DMS 273 (cell line): ENCODE data around the gene ZNF584.
A peak's percentile ranks its signal among the peaks of the same experiment; 100 is the strongest.
"Not testable (repeated sequence)": the region's sequence is repeated elsewhere in the genome, so short reads cannot be mapped to it uniquely, and the experiment has no call there.

ENCODE experiments used
- DNase-seq: peaks from one replicate; lab custom pipeline; 2025; ENCODE audit not compliant: unreplicated experiment; lab: John Stamatoyannopoulos, UW

ZNF584 gene

DNA sequence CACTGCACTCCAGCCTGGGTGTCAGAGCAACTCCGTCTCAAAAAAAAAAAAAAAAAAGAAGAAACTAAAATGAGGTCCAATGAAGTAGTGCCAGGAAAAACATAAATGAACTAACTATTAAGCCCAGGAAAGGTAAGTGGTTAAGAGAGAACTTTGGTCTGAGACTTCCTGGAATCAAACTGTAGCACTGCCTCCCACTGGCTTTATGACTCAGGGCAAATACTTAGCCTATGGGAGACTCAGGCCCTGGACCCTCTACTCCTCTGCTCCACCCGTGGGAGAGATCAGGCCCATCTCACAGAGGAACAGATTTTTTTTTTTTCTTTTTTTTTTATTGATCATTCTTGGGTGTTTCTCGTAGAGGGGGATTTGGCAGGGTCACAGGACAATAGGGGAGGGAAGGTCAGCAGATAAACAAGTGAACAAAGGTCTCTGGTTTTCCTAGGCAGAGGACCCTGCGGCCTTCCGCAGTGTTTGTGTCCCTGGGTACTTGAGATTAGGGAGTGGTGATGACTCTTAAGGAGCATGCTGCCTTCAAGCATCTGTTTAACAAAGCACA lies 4.5 kb upstream of the ZNF584 start:
- DNase-seq = not testable (repeated sequence)

GRCh38 chr19:58406818-58407657 lies 1.4 kb upstream of the ZNF584 start:
- peak; percentile 48 for DNase-seq

DNA sequence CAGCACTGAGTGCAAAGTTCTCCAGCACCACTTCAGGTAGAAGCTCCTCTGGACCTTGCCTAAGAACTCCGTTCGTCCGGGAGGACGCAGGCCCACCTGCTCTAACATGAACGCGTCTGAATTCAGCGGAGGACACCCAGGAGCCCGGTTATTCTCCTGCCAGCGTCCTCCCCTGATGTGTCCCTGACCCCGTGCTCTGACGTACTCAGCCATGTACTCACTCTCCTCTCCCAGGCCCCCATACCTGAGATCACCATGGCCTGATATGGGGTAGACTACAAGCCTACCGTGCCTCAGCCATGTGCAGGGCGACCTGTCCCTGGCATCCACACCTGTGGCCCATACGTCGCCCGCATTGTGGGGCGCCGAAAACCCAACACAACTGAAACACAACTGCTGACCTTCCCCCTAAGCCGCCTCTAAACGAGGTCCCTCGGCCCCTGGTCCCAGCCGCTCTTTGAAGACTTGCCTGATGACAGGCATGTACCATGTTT lies 744 bp upstream of the ZNF584 start:
- peak; percentile 57 for DNase-seq

GRCh38 chr19:58409010-58409790 lies 751 bp downstream of the ZNF584 start:
- peak; percentile 82 for DNase-seq

DNA sequence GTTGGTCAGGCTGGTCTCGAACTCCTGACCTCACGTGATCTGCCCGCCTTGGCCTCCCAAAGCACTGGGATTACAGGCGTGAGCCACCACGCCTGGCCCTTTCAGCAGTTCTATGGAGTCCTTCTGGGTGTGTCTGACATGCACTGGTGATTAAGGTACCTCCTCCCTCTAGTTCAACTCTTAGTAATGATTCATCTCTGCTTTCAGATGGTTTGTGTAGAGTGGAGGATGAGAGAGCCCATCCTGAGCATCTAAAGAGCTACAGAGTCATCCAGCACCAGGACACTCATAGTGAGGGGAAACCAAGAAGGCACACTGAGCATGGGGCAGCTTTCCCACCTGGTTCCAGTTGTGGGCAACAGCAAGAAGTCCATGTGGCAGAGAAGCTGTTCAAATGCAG lies 8.2 kb downstream of the ZNF584 start:
- no peak for DNase-seq

DNA sequence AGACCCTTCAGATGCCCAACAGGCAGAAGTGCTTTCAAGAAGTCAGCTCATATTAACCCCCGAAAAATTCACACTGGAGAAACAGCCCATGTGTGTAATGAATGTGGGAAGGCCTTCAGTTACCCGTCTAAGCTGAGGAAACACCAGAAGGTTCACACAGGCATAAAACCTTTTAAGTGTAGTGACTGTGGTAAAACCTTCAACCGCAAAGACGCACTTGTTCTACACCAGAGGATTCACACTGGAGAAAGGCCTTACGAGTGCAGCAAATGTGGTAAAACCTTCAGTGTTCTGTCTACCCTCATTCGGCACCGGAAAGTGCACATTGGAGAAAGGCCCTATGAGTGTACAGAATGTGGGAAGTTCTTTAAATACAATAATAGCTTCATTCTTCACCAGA lies 8.6 kb downstream of the ZNF584 start:
- no peak for DNase-seq

DNA sequence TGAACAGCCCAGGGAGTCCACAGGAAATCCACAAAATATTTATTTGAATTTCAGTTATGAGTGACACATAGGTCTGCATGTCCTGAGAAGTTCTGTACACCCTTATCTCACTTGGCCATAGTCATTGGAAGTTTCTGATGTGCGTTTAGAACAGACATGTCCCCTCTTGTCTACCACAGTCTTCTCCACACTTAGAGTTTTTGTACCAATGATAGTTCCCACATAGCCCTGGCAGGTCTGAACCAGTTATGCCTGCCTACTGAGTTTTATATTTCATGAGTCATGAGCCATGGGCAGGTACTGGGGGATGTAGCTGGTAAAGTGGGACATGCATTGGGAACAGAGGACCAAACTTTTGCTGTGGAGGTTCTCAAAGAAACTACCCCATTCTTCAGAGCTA lies 20.2 kb downstream of the ZNF584 start:
- DNase-seq = no peak

- no peak for DNase-seq
Measured at GRCh38 chr19:58429745-58430144, 21.3 kb downstream of the ZNF584 start.

- DNase-seq = no peak
Measured at GRCh38 chr19:58434217-58434616, 25.8 kb downstream of the ZNF584 start.

GRCh38 chr19:58439576-58440554 lies 31.4 kb downstream of the ZNF584 start, which contains the start of gene ZNF132:
ZNF132 (minus strand) TSS chr19:58440153; CDS start chr19:58439821, 332 bp downstream.
- peak; percentile 94 for DNase-seq

DNA sequence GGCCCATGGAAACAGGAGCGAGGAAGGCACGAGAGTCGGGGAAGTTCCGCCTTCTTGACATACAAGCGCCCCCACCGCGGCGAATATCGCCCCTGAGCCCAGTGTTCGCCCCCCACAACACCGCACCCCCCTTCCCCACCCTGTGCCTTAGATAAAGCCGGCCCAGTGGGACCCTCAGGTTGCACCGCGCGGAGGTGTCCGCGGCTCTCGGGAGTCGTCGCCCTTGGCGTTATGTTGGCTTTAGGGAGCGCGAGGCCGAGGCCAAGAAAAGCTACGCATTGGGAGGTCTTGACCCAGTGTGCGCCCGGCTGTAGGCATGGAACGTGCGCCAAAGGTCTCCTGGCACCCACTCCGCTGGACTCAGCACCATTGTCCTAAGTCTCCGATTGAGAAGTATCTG lies 32.1 kb downstream of the ZNF584 start:
- no peak for DNase-seq

GRCh38 chr19:58442986-58443385 lies 34.5 kb downstream of the ZNF584 start:
- DNase-seq = not testable (repeated sequence)

GRCh38 chr19:58448860-58449259 lies 40.4 kb downstream of the ZNF584 start:
- not testable (repeated sequence) for DNase-seq

DNA sequence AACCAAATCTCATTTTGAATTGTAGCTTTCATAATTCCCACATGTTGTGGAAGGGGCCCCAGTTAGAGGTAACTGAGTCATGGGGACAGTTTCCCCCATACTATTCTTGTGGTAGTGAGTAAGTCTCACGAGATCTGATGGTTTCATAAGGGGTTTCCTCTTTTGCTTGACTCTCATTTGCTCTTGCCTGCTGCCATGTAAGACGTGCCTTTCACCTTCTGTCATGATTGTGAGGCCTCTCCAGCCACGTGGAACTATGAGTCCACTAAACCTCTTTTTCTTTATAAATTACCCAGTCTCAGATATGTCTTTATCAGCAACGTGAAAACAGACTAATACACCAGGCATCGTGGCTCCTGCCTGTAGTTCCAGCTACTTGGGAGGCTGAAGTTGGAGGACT lies 41.5 kb downstream of the ZNF584 start:
- not testable (repeated sequence) for DNase-seq

DNA sequence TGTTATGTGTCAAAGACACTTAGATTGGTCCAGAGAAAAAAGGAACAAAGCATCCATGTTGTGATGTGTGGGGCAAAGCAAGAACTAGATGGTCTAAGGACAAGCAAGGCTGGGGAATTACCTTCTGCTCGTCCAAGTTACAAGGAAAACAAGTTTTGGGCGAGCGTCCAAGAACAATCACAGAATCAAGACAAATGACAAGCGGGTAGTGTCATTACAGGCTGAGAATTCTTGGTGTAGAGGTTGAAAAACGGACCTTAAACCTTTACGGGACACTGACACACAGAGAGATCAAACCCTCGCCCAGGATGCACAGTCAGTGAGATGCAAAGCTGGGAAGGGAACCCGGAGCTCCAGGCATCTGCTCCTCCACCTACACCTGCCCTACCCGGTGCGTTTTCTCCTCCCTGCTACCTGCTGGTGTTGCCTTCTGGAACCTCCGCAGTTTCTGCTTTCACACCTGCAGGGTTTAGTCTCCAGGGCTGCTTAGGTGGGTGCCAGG lies 42.5 kb downstream of the ZNF584 start:
- peak; percentile 76 for DNase-seq

- DNase-seq = peak; percentile 99
Measured at GRCh38 chr19:58451358-58452101, 43.1 kb downstream of the ZNF584 start, which contains the start of gene ZNF324B. ZNF324B (plus strand) TSS chr19:58451622; CDS start chr19:58453702, 2,080 bp downstream.

GRCh38 chr19:58453743-58454142 lies 45.3 kb downstream of the ZNF584 start:
- no peak for DNase-seq

DNA sequence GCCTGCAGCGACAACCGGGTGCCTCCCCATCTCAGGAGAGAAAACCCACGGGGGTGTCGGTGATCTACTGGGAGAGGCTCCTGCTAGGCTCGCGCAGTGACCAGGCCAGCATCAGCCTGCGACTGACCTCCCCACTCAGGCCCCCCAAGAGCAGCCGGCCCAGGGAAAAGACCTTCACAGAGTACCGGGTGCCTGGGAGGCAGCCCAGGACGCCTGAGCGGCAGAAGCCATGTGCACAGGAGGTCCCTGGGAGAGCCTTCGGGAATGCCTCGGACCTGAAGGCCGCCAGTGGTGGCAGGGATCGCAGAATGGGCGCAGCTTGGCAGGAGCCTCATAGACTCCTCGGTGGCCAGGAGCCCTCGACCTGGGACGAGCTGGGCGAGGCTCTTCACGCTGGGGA lies 46.9 kb downstream of the ZNF584 start:
- DNase-seq = no peak

DNA sequence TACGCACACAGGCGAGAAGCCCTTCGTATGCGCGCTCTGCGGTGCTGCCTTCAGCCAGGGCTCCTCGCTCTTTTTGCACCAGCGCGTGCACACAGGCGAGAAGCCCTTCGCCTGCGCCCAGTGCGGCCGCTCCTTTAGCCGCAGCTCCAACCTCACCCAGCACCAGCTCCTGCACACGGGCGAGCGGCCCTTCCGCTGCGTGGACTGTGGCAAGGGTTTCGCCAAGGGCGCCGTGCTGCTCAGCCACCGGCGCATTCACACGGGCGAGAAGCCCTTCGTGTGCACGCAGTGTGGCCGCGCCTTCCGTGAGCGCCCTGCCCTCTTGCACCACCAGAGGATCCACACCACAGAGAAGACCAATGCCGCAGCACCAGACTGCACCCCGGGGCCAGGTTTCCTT lies 47.7 kb downstream of the ZNF584 start:
- DNase-seq = no peak
